Esophagus muscularis mucosa (tissue), 4 donors: ENCODE measurements around the gene TIMM10. TPM values are rescaled to one million over a fixed set of nuclear protein-coding genes. Genes with fewer than 3 reads are reported as not detected.

ENCODE experiments used
- DNase-seq: peaks from one replicate; pipeline ENCODE4 v3.0.0-alpha.2; 2017; ENCODE audit errors: extremely low spot score
- H3K27ac ChIP-seq, 4 donors: fragments of 200-600 bp; sonication (generic); replicated peaks in 1 of 4; 1 replicate in 3 of 4; 2 replicates in 1 of 4; pipeline ENCODE4 v1.5.1; 2016 to 2019; ENCODE audit warnings: mild to moderate bottlenecking in 1 of 4
- H3K27me3 ChIP-seq, 4 donors: fragments of 200-600 bp; sonication (generic); one replicate each; pipeline versions ENCODE4 v1.5.1 to v1.6.0; 2016 to 2019
- H3K36me3 ChIP-seq, 4 donors: fragments of 200-600 bp; sonication (generic); one replicate each; pipeline ENCODE4 v1.5.1; 2016 to 2019
- H3K4me1 ChIP-seq, 4 donors: fragments of 200-600 bp; sonication (generic); one replicate each; pipeline ENCODE4 v1.5.1; 2016 to 2019
- H3K4me3 ChIP-seq, 4 donors: fragments of 200-600 bp; sonication (generic); 1 replicate in 2 of 4; 2 replicates in 2 of 4; pipeline ENCODE4 v1.5.1; 2016 to 2019; ENCODE audit warnings: mild to moderate bottlenecking in 4 of 4, moderate library complexity in 1 of 4
- H3K9me3 ChIP-seq, 4 donors: fragments of 200-600 bp; sonication (generic); 1 replicate in 3 of 4; 2 replicates in 1 of 4; pipeline ENCODE4 v1.5.1; 2016 to 2019
- EP300 ChIP-seq: sonication (generic); formaldehyde crosslinking; IDR thresholded peaks from one replicate; pipeline ENCODE4 v1.6.1; 2017; ENCODE audit warnings: antibody characterized with exemption
- POLR2A ChIP-seq: fragments of 450-650 bp; IDR thresholded peaks from one replicate; pipeline ENCODE4 v1.6.1; 2017; ENCODE audit warnings: antibody characterized with exemption, moderate library complexity, mild to moderate bottlenecking, low read depth
- POLR2AphosphoS5 ChIP-seq, 2 donors: sonication (generic); formaldehyde crosslinking; IDR thresholded peaks; one replicate each; pipeline ENCODE4 v1.6.1; 2017; ENCODE audit warnings: antibody characterized with exemption in 2 of 2
- WGBS: methylation state at CpG from one replicate; pipeline ENCODE4 v1.1.5; 2018; 5-methylcytosine and 5-hydroxymethylcytosine counted together
- intact Hi-C: fragments of 100-400 bp; cut with DNase I; formaldehyde crosslinking; loops from one replicate; pipeline ENCODE4 v1.15.1; 2023
- total RNA-seq, 4 donors: library from RNA; depleted of rRNA; stranded (reverse); fragments of >200 nt; gene quantifications; one replicate each; pipeline versions ENCODE4 v1.1.0 to v1.2.1, GENCODE V29; 2016
- TF ChIP-seq, protein P1 (sequence below), 3 experiments: fragments of 200-600 bp in 2 of 3; fragments of 450-650 bp in 1 of 3; sonication (generic) in 2 of 3; IDR thresholded peaks; one replicate each; pipeline ENCODE4 v1.5.1; 2017 to 2019; ENCODE audit warnings: antibody characterized with exemption in 3 of 3, mild to moderate bottlenecking in 2 of 3, moderate library complexity in 1 of 3

TIMM10 gene
- total RNA-seq, 4 donors from 2014 or later: 41.9 to 49.1 (median 43.1) TPM

DNA sequence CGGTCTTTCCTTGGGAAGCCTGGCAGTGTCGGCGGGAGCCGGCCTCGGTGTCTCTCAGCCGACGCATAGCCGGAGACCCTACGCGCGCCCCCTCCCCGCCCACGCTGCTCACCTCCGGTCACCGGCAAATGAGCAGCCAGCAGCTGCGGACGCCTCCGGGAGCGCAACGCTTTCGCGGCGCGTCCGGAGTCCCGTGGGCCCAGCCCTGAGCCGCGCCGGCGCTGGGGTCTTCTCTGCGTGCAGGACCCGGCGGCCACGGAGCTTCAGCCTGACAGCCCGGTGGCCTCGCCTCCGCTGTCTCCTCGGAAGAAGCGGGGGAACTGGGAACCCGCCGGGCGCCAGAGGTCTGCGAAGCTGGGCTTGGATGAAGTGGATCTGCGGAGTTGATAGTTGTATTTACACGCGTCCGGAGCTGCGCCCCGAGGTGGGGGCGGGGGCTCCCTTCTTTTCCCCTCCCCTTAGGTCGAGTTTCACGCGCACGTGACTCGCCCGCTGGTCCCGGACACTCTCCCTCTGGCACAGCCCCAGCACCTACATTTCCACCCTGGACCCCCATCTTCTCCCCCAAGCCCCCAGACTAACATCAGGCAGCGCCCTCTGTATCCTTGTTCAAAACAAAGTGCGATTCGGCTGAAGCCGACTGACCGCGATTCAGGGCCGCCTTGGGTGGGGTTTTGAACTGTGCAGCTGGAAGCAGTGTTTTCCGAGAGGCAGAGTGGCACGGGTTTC, 15.1 kb downstream of the TIMM10 start, which contains the start of gene SLC43A1:
TSS of gene SLC43A1 (minus strand) at position 371 of the 729 bp plus-strand sequence. CDS start 1,591 bp downstream, outside the sequence.
- peaks cover 0 to 10% (median 3%) of the 10 kb centered on the region in 4 donors for H3K36me3 ChIP-seq
- H3K27ac ChIP-seq: peak within 1 kb of the TSS; percentile 72 to 82 (median 80)
- WGBS: 0% methylated on average over 16 of the region's 66 CpGs
- no peaks in the 10 kb centered on the region for H3K9me3 ChIP-seq
- no peak for TF ChIP-seq POLR2A
- no peak for TF ChIP-seq EP300
- peak; percentile 46 to 63 for TF ChIP-seq POLR2AphosphoS5 (IDR thresholded peaks at IDR 0.05)
- H3K4me3 ChIP-seq: peak within 1 kb of the TSS; percentile 82 to 98 (median 91)
- H3K27me3 ChIP-seq: no peaks in the 10 kb centered on the region
- H3K4me1 ChIP-seq: peaks cover 9 to 31% (median 24%) of the 10 kb centered on the region in 4 donors
- intact Hi-C loops: no loop called here
- peak; percentile 93 for DNase-seq

DNA sequence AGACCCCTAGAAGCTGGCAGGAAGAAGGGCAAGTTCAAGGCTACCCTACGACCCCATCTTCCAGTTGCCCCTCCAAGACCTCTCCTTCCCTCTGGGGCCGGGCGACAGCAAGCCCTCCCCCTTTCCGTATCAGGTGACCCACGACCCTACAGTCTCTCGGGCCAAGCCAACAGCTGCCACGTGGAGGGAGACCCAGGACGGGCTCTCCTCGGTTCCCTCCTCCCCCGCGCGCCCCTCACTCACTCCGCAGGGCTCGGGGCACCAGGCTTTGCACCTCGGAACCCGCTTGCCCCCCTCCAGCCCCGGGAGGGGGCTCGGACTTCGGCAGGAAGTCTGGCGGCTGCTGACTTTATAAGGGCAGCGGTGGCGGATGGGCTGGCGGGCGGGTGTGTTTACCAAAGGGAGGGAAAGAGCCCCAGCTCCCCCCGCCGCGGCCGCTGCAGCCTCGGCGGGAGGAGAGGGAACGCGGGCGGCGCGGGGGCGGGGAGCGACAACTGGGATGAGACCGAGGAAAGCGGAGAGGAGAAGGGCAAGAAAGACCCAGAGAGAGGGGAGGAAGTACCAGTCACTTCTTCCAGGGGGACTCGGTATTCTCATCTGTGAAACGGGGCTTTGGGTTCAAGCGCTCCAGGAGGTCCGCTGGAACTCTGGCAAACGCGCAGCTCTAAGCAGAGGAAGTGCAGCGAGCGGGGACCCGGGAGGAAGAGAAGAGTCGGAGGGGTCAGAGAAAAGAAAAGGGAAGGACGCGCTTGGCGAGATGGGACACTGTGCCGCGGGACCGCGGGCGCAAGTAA, 15.8 kb downstream of the TIMM10 start:
- Histone ChIP-seq H3K27ac (peak overlapping the region; percentile 72 to 82 (median 80)), H3K27me3 (no peaks in the 10 kb centered on the region), H3K36me3 (peaks cover 0 to 10% (median 3%) of the 10 kb centered on the region in 4 donors), H3K4me3 (peak overlapping the region; percentile 82 to 98 (median 91)), H3K4me1 (peaks cover 9 to 31% (median 24%) of the 10 kb centered on the region in 4 donors), H3K9me3 (no peaks in the 10 kb centered on the region)
- TF ChIP-seq EP300: no peak
- TF ChIP-seq, protein P1, sequence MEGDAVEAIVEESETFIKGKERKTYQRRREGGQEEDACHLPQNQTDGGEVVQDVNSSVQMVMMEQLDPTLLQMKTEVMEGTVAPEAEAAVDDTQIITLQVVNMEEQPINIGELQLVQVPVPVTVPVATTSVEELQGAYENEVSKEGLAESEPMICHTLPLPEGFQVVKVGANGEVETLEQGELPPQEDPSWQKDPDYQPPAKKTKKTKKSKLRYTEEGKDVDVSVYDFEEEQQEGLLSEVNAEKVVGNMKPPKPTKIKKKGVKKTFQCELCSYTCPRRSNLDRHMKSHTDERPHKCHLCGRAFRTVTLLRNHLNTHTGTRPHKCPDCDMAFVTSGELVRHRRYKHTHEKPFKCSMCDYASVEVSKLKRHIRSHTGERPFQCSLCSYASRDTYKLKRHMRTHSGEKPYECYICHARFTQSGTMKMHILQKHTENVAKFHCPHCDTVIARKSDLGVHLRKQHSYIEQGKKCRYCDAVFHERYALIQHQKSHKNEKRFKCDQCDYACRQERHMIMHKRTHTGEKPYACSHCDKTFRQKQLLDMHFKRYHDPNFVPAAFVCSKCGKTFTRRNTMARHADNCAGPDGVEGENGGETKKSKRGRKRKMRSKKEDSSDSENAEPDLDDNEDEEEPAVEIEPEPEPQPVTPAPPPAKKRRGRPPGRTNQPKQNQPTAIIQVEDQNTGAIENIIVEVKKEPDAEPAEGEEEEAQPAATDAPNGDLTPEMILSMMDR (IDR thresholded peaks at IDR 0.05): no peak
- TF ChIP-seq POLR2A: no peak
- TF ChIP-seq POLR2AphosphoS5 (IDR thresholded peaks at IDR 0.05): peak in 1 of 2 donors; percentile 20
- WGBS: under 1% methylated on average over 48 of the region's 57 CpGs
- intact Hi-C loops: no loop called here
- DNase-seq: peak; percentile 92

DNA sequence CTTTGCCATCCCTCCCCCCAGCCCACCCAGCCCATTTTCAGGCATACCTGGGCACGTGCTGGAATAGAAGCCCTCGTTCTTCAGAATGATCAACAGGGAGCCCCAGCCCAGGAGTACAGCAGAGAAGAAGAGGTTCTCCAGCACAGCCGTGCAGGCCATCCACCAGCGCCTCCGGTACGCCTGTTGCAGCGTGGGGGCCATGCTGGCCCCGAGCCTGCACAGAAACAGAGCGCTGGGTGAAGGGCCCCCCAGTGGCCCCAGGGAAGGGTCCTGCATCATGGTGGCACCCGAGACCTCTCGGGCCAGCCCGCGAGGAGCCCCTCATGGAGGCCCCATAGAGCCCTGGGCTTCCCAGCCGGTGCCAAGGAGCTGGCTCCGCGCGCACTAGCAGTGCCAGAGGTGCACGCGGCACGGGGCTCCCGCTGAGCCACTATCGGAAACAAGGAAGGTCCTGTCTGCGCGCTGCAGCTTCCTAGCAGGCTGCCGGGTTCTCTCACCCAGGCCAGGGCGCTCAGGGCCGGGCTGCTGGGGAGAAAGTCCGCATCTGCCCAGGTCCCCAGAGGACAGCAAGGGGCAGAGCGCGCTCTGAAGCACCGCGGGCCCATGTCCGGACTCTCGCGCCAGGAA, 16.5 kb downstream of the TIMM10 start:
- Histone ChIP-seq H3K36me3 (peaks cover 0 to 10% (median 3%) of the 10 kb centered on the region in 4 donors), H3K9me3 (no peaks in the 10 kb centered on the region), H3K4me3 (peak overlapping the region; percentile 82 to 98 (median 91)), H3K27me3 (no peaks in the 10 kb centered on the region), H3K27ac (peak overlapping the region; percentile 72 to 82 (median 80)), H3K4me1 (peaks cover 9 to 31% (median 24%) of the 10 kb centered on the region in 4 donors)
- DNase-seq: no peak
- intact Hi-C loops: no loop called here
- WGBS: 18% methylated on average over 12 of the region's 35 CpGs
- TF ChIP-seq, protein P1 (IDR thresholded peaks at IDR 0.05): no peak
- TF ChIP-seq POLR2A (no peak), EP300 (no peak), POLR2AphosphoS5 (IDR thresholded peaks at IDR 0.05) (no peak)

DNA sequence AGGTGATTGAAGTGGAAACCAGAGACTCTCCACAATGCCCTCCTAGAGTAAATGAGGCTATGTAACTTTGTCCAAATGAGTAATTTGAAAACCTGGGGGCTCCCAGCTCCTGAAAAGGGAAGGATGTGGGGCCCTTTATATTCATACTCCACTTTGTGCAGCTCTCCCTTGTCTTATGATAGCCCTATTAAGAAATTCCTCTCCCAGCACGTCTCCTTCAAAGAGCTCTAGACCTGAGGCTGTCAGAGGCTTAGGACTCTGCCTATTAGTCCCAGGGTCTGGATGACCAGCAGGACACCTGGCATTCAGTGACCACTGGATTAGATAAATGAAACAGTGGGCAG, 17.1 kb downstream of the TIMM10 start:
- intact Hi-C loops: no loop called here
- TF ChIP-seq POLR2A (no peak), EP300 (no peak), POLR2AphosphoS5 (IDR thresholded peaks at IDR 0.05) (no peak)
- TF ChIP-seq, protein P1 (IDR thresholded peaks at IDR 0.05): no peak
- Histone ChIP-seq H3K4me1 (peaks cover 9 to 31% (median 24%) of the 10 kb centered on the region in 4 donors), H3K4me3 (peak overlapping the region in 3 of 4 donors; percentile 82 to 98 (median 95)), H3K9me3 (no peaks in the 10 kb centered on the region), H3K36me3 (peaks cover 0 to 13% (median 4%) of the 10 kb centered on the region in 4 donors), H3K27me3 (no peaks in the 10 kb centered on the region), H3K27ac (peak overlapping the region in 3 of 4 donors; percentile 80 to 82 (median 81))
- 43% methylated on average over 1 of the region's 1 CpG for WGBS
- no peak for DNase-seq
